Adrenal gland (tissue), 5 donors: ENCODE results near the gene ITGA2.
A peak's percentile ranks its signal among the peaks of the same experiment; 100 is the strongest.

Experiments
- CTCF ChIP-seq, 6 experiments: fragments of 450-650 bp in 4 of 6; fragments of 200-600 bp in 2 of 6; sonication (generic) in 1 of 6; IDR thresholded peaks; 1 replicate in 5 of 6; 2 replicates in 1 of 6; pipeline versions ENCODE4 v1.5.1 to v1.8.0; 2016 to 2021; ENCODE audit warnings: antibody characterized with exemption in 6 of 6, mild to moderate bottlenecking in 2 of 6, moderate library complexity in 1 of 6
- POLR2A ChIP-seq, 2 donors: fragments of 450-650 bp; IDR thresholded peaks; one replicate each; pipeline ENCODE4 v1.6.1; 2017; ENCODE audit warnings: antibody characterized with exemption in 2 of 2, mild to moderate bottlenecking in 2 of 2, moderate library complexity in 1 of 2
- donor health status: DM: no; HTN: no; CAD: no.

- TF ChIP-seq CTCF (IDR thresholded peaks at IDR 0.05), result peak in 3 of 6 experiments; percentile 14 to 30 (median 14)
- peak in 1 of 2 donors; percentile 21 for TF ChIP-seq POLR2A (IDR thresholded peaks at IDR 0.05)
Observed at GRCh38 chr5:52989781-52990527, 802 bp downstream of the ITGA2 start.
